ENCODE data around the gene LRRC7. TPM values are rescaled to one million over a fixed set of nuclear protein-coding genes. Genes with fewer than 3 reads are reported as not detected.
"Not testable (repeated sequence)": the region's sequence is repeated elsewhere in the genome, so short reads cannot be mapped to it uniquely, and the experiment has no call there.

The LRRC7 gene
- total RNA-seq, 2 donors from 2014 or later, result 2.8 to 3.0 TPM

- no peaks in the 10 kb centered on the region for H3K9me3 ChIP-seq
- no peak for DNase-seq (ENCODE audit: low spot score)
- no peak for TF ChIP-seq CTCF (IDR thresholded peaks at IDR 0.05)
- WGBS, result 97% methylated on average over 1 of the region's 1 CpG
- no peak overlapping the region for H3K4me3 ChIP-seq
- no peaks in the 10 kb centered on the region for H3K4me1 ChIP-seq (replicated peaks)
- intact Hi-C loops (cut with DNase I), result no loop called here
- H3K27me3 ChIP-seq (replicated peaks; ENCODE audit: insufficient read depth), result no peaks in the 10 kb centered on the region
- no peak overlapping the region for H3K27ac ChIP-seq
- H3K36me3 ChIP-seq, result no peaks in the 10 kb centered on the region
Measured at GRCh38 chr1:69862906-69863305, 295.2 kb downstream of the LRRC7 start.

GRCh38 chr1:69863704-69864103, 296.0 kb downstream of the LRRC7 start:
- H3K9me3 ChIP-seq, result no peaks in the 10 kb centered on the region
- H3K27me3 ChIP-seq (replicated peaks; ENCODE audit: insufficient read depth), result no peaks in the 10 kb centered on the region
- H3K27ac ChIP-seq, result no peak overlapping the region
- DNase-seq (ENCODE audit: low spot score), result no peak
- no peaks in the 10 kb centered on the region for H3K4me1 ChIP-seq (replicated peaks)
- intact Hi-C loops (cut with DNase I), result no loop called here
- H3K4me3 ChIP-seq, result no peak overlapping the region
- 66% methylated on average over 1 of the region's 1 CpG for WGBS
- no peaks in the 10 kb centered on the region for H3K36me3 ChIP-seq
- TF ChIP-seq CTCF (IDR thresholded peaks at IDR 0.05) (no peak), POLR2AphosphoS5 (IDR thresholded peaks at IDR 0.05) (no peak), POLR2A (IDR thresholded peaks at IDR 0.05) (no peak)

- WGBS, result 42% methylated on average over 3 of the region's 3 CpGs
- H3K36me3 ChIP-seq, result no peaks in the 10 kb centered on the region
- intact Hi-C loops (cut with DNase I), result no loop called here
- TF ChIP-seq POLR2AphosphoS5 (IDR thresholded peaks at IDR 0.05) (no peak), CTCF (IDR thresholded peaks at IDR 0.05) (no peak), POLR2A (IDR thresholded peaks at IDR 0.05) (no peak)
- H3K27me3 ChIP-seq (replicated peaks; ENCODE audit: insufficient read depth), result no peaks in the 10 kb centered on the region
- no peak for DNase-seq (ENCODE audit: low spot score)
- no peak overlapping the region for H3K4me3 ChIP-seq
- no peaks in the 10 kb centered on the region for H3K9me3 ChIP-seq
- H3K27ac ChIP-seq, result no peak overlapping the region
- no peaks in the 10 kb centered on the region for H3K4me1 ChIP-seq (replicated peaks)
Measured at GRCh38 chr1:69871412-69871811, 303.7 kb downstream of the LRRC7 start.

GRCh38 chr1:69878338-69878737, 310.6 kb downstream of the LRRC7 start:
- intact Hi-C loops (cut with DNase I), result no loop called here
- Histone ChIP-seq H3K27ac (no peak overlapping the region), H3K4me3 (no peak overlapping the region), H3K9me3 (no peaks in the 10 kb centered on the region), H3K27me3 (replicated peaks; ENCODE audit: insufficient read depth) (no peaks in the 10 kb centered on the region), H3K36me3 (no peaks in the 10 kb centered on the region), H3K4me1 (replicated peaks) (no peaks in the 10 kb centered on the region)
- TF ChIP-seq CTCF (IDR thresholded peaks at IDR 0.05) (no peak), POLR2A (IDR thresholded peaks at IDR 0.05) (no peak), POLR2AphosphoS5 (IDR thresholded peaks at IDR 0.05) (no peak)
- WGBS, result 68% methylated on average over 3 of the region's 3 CpGs
- DNase-seq (ENCODE audit: low spot score), result no peak

GRCh38 chr1:69888016-69888415, 320.3 kb downstream of the LRRC7 start:
- H3K36me3 ChIP-seq; H3K9me3 ChIP-seq; H3K27me3 ChIP-seq (replicated peaks; ENCODE audit: insufficient read depth); H3K4me1 ChIP-seq (replicated peaks); H3K27ac ChIP-seq; intact Hi-C loops (cut with DNase I); DNase-seq (ENCODE audit: low spot score); H3K4me3 ChIP-seq: not testable (repeated sequence)
- WGBS, result 91% methylated on average over 13 of the region's 14 CpGs

Measured in prostate gland (tissue), 2 donors.